PFSK-1 (cell line): ENCODE data around the gene NDUFS7.

Experiments
- FOXP2 ChIP-seq: optimal IDR thresholded peaks from 2 replicates; pipeline ENCODE3; 2011; ENCODE audit warnings: borderline replicate concordance, control low read depth, inconsistent platforms; ENCODE audit not compliant: insufficient read depth; ENCODE audit errors: extremely low read length, extremely low read depth
- POLR2AphosphoS5 ChIP-seq: IDR thresholded peaks from 2 replicates; pipeline ENCODE4 v1.6.1; 2012; ENCODE audit warnings: low read depth, mild to moderate bottlenecking, control low read depth, low read length, moderate library complexity
- SIN3A ChIP-seq: IDR thresholded peaks from 2 replicates; pipeline ENCODE4 v1.6.1; 2012; ENCODE audit warnings: mild to moderate bottlenecking, low read length, moderate library complexity, borderline replicate concordance; ENCODE audit not compliant: insufficient read depth
- TAF1 ChIP-seq: IDR thresholded peaks from 2 replicates; pipeline ENCODE4 v1.6.1; 2012; ENCODE audit warnings: low read length, control low read depth, borderline replicate concordance; ENCODE audit not compliant: insufficient read depth
- TF ChIP-seq, protein P1 (sequence below), 2 experiments: IDR thresholded peaks; 2 replicates each; pipeline versions ENCODE4 v1.6.1 to v1.8.0; 2011 to 2012; ENCODE audit warnings: low read depth in 2 of 2, low read length in 2 of 2, control low read depth in 1 of 2, inconsistent platforms in 1 of 2, mild to moderate bottlenecking in 1 of 2, moderate library complexity in 1 of 2; ENCODE audit not compliant: insufficient read depth in 1 of 2

The NDUFS7 gene

DNA sequence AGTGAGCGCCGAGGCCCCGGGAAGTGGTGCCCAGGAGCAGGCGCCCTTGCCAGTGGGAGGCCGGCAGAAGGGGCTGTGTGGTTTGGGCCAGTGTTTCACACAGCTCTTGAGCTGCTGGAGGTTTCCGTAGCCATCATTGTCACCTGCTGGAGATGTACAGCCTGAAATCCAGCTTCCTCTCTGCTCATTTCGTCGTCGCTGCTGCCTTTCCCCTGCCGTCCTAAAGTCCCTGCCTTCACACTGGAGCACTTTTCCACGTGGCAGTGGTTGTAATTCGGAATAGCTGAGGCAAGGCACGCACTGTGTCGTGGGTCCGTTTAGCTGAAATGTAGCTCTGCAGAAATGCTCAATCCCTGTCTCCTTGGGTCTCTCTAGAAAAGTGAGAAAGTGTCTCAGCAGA lies 36.9 kb downstream of the NDUFS7 start:
- TF ChIP-seq SIN3A (no peak), FOXP2 (no peak), TAF1 (no peak), POLR2AphosphoS5 (no peak)
- TF ChIP-seq, protein P1, sequence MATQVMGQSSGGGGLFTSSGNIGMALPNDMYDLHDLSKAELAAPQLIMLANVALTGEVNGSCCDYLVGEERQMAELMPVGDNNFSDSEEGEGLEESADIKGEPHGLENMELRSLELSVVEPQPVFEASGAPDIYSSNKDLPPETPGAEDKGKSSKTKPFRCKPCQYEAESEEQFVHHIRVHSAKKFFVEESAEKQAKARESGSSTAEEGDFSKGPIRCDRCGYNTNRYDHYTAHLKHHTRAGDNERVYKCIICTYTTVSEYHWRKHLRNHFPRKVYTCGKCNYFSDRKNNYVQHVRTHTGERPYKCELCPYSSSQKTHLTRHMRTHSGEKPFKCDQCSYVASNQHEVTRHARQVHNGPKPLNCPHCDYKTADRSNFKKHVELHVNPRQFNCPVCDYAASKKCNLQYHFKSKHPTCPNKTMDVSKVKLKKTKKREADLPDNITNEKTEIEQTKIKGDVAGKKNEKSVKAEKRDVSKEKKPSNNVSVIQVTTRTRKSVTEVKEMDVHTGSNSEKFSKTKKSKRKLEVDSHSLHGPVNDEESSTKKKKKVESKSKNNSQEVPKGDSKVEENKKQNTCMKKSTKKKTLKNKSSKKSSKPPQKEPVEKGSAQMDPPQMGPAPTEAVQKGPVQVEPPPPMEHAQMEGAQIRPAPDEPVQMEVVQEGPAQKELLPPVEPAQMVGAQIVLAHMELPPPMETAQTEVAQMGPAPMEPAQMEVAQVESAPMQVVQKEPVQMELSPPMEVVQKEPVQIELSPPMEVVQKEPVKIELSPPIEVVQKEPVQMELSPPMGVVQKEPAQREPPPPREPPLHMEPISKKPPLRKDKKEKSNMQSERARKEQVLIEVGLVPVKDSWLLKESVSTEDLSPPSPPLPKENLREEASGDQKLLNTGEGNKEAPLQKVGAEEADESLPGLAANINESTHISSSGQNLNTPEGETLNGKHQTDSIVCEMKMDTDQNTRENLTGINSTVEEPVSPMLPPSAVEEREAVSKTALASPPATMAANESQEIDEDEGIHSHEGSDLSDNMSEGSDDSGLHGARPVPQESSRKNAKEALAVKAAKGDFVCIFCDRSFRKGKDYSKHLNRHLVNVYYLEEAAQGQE (IDR thresholded peaks at IDR 0.05; ENCODE audit: insufficient read depth in 1 of 2, low read depth in 2 of 2, low read length in 2 of 2), result no peak

DNA sequence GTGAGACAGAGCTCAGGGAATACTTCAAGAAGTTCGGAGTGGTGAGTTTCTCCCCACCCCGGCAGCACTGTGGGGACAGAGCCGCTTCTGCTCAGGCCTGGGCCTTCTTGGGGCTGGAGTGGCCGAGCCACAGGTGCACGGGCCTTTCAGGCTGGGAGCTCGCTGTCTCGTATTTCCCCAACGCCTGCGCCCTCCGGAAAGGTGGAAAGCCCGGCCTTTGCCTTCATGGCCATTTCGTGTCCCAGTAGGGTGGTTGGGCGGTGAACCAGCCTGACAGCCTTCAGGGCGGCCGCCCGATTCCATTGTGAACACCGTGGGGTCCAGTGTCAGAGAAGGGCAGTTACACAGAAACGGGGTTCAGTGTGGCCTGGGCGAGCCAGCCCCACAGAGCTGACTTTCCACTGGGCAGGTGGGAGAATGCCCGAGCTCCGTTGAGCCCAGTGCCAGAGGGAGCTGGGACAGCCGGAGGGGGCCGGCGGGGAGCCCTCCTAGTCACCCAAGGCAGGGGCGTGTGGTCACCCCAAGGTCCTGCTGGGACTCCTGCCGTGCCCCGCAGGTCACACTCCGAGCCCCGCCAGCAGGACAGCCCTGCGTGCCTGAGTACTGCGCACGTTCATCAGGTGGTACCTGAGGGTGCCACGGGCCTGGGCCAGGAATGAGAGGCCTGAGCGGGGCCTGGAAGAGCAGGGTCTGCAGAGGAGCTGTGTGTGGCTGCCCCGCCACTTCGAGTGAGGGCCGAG lies 37.7 kb downstream of the NDUFS7 start:
- TF ChIP-seq SIN3A (no peak), FOXP2 (no peak), POLR2AphosphoS5 (no peak), TAF1 (no peak)
- TF ChIP-seq, protein P1 (IDR thresholded peaks at IDR 0.05; ENCODE audit: insufficient read depth in 1 of 2, low read depth in 2 of 2, low read length in 2 of 2), result no peak

- TF ChIP-seq SIN3A (no peak), TAF1 (no peak), FOXP2 (no peak), POLR2AphosphoS5 (no peak)
- TF ChIP-seq, protein P1 (IDR thresholded peaks at IDR 0.05; ENCODE audit: insufficient read depth in 1 of 2, low read depth in 2 of 2, low read length in 2 of 2), result no peak
Measured at GRCh38 chr19:1421958-1422305, 38.2 kb downstream of the NDUFS7 start.

DNA sequence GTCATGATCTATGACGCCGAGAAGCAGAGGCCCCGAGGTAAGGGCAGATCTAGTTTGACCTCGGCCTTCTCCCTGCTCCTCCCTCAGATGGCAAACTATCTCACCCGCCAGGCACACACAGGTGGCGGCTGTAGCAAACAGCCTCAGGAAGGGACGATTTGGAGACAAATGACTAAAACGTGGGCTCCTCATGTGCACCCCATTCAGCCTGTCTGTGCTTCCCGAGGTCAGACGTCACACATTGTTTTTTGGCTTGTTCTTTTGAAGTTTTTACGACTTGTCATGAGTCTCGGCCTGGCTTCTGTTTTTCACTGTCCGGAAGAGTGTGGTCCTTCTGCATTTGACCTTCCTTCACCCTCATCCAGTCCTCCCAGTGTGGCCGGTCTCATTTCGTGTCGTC lies 38.7 kb downstream of the NDUFS7 start:
- TF ChIP-seq SIN3A, result no peak
- TF ChIP-seq FOXP2, result no peak
- no peak for TF ChIP-seq TAF1
- TF ChIP-seq, protein P1 (IDR thresholded peaks at IDR 0.05; ENCODE audit: insufficient read depth in 1 of 2, low read depth in 2 of 2, low read length in 2 of 2), result no peak
- TF ChIP-seq POLR2AphosphoS5, result no peak
